HEK293T (cell line): ENCODE results near the gene KPNA1.

Experiments used
- BHLHE40 ChIP-seq: fragments of 450-650 bp; IDR thresholded peaks from 2 replicates; pipeline ENCODE4 v1.6.1; 2016; ENCODE audit warnings: mild to moderate bottlenecking, moderate library complexity, borderline replicate concordance
- ELF4 ChIP-seq: fragments of 450-650 bp; IDR thresholded peaks from 2 replicates; pipeline ENCODE4 v1.6.1; 2017; ENCODE audit warnings: antibody characterized with exemption
- FOXA1 ChIP-seq: fragments of 450-650 bp; IDR thresholded peaks from 2 replicates; pipeline ENCODE4 v1.6.1; 2016; ENCODE audit warnings: mild to moderate bottlenecking
- FOXM1 ChIP-seq: fragments of 450-650 bp; IDR thresholded peaks from 2 replicates; pipeline ENCODE4 v1.6.1; 2017; ENCODE audit warnings: mild to moderate bottlenecking, borderline replicate concordance
- HDGF ChIP-seq: fragments of 450-650 bp; IDR thresholded peaks from 2 replicates; pipeline ENCODE4 v1.6.1; 2017; ENCODE audit warnings: antibody characterized with exemption, borderline replicate concordance
- LEF1 ChIP-seq: fragments of 450-650 bp; IDR thresholded peaks from 2 replicates; pipeline ENCODE4 v1.6.1; 2017; ENCODE audit warnings: mild to moderate bottlenecking, borderline replicate concordance
- SP1 ChIP-seq: fragments of 450-650 bp; IDR thresholded peaks from 2 replicates; pipeline ENCODE4 v1.6.1; 2017
- SUZ12 ChIP-seq: fragments of 450-650 bp; IDR thresholded peaks from 2 replicates; pipeline ENCODE4 v1.6.1; 2016; ENCODE audit warnings: mild to moderate bottlenecking

DNA sequence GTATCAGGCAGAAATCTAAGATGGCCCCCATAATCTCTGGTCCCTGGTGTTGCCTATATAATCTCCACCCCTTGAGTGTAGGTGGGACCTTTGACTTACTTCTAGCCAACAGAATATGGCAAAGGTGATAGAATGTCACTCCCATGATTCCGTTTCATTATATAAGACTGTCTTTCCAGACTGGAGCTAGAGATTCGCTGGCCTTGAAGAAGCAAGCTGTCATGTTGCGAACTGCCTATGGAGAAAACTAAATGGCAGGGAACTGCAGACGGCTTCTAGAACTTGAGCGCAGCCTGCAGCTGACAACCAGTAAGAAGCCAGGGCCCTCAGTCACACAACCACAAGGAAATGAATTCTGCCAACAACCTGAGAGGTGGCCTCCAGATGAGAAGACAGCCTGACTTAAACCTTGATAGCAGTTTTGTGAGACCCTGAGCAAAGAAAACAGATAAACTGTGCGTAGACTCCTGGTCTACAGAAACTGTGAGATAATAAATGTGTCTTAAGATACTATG is 2.2 kb upstream of the KPNA1 start:
- TF ChIP-seq ELF4 (no peak), BHLHE40 (no peak), FOXM1 (no peak), HDGF (no peak), FOXA1 (no peak), LEF1 (no peak), SP1 (no peak), SUZ12 (no peak)
